ENCODE data around the gene TNFSF8.
A peak's percentile ranks its signal among the peaks of the same experiment; 100 is the strongest.

The TNFSF8 gene

DNA sequence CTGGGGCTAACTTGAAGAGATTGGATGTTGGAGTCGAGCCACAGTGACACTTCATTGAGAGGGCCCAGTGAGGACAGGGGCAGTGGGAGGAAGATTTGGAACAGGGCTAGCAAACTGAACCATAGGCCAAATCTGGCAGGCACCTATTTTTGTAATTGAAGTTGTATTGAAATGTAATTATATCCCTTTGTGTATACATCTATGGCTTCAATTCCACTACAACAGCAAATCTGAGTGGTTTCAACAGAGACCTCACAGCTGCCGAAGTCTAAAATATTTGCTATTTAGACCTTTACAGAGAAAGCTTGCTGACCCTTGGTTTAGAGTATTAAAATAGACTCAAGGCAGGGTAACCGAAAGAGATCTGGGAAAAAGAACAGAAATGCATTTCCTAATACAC, 4.7 kb upstream of the TNFSF8 start:
- DNase-seq (ENCODE audit: low read depth) = no peak

DNA sequence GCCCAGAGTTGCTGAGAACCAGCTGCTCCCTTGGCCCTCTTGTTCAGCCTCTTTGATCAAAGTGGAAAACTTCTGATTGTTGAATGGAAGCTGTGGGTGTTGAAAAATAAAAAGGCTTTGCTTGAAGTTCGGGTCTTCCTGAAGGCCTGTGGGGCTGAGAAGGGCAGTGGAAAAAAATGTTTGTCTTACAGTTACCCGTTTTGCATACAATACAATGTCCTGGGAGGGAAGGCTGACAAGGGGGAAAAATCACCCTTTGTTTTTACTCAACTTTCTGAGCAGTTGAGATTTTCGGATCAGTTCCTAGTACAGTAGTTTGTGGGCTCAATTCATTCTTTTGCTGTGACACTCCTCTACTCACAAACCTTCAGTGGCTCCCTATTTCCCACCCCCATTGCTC, 2.1 kb upstream of the TNFSF8 start:
- no peak for DNase-seq (ENCODE audit: low read depth)

DNA sequence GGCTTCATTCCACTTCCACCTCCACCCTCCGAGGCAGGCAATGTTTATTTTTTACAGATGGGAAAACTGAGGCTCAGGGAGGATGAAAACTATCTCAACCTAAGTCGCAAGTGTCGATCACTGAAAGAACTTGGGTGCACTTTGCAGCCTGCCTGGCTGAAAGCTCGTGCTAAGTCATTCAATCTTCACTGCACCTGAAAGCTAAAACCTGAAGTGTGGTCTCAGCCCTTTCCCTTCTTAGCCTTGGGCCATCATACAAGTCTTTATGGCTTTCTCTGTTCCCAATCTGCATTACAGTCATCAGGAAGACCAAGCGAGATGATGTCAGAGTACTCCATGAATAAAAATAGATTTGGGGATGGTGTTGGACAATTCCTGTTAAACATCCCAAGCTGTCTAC, 1.0 kb upstream of the TNFSF8 start:
- DNase-seq (ENCODE audit: low read depth) = no peak

DNA sequence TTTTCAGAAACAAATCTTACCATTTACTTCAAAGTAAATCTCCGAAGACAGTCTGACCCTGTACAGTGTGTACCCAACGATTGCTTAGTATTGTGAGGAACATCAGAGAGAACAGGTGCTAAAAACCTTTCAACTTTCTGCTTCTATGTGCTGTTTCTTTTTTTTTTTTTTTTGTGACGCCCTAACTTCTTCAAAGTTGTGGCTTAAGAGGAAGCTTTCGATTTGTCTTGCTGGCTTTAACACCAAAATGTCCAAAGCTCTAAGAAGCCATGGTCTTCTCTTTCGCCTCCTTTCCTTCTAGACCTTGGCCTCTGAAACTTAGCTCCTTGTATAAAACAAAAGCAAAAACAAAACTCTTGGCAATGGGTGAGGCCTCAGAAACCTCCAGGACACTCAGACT, 1.2 kb downstream of the TNFSF8 start:
- DNase-seq (ENCODE audit: low read depth) = no peak

DNA sequence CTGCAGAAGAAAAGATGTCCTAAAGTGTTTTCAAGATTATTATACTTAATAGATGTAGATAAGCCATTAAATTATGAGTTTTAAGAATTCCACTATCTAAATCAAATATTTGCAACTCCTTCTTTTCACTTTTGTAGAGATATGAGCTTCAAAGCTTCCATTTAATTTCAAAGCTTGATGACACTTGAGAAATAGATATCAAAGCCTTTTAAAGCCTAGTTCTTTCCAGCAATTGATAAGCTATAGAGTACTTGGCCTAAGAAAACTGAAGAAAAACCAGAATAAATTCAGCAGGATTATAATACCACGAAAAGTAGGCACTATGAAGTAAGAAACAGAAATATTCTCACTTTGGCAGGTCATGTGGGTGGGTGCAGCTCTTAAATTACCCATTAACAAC, 1.7 kb downstream of the TNFSF8 start:
- no peak for DNase-seq (ENCODE audit: low read depth)

DNA sequence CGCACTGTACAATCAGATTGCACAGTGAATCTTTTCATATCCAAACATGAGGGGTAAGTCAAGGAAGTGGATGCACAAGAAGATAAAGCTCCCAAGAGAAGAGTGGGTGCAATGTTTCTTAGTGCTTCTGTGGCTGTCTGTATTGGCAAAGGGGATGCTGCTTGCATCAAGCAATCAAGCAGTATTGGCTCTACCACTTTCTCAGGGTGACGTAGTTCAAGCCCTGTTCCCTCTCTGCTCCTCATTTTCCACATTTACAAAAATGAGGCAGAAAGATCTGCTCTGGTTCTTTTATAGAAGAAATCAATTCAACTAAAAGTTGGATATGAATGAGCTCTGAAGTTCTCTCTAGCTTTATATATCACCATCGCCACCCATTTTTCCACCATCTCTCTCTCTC, 2.3 kb downstream of the TNFSF8 start:
- DNase-seq (ENCODE audit: low read depth) = no peak

DNA sequence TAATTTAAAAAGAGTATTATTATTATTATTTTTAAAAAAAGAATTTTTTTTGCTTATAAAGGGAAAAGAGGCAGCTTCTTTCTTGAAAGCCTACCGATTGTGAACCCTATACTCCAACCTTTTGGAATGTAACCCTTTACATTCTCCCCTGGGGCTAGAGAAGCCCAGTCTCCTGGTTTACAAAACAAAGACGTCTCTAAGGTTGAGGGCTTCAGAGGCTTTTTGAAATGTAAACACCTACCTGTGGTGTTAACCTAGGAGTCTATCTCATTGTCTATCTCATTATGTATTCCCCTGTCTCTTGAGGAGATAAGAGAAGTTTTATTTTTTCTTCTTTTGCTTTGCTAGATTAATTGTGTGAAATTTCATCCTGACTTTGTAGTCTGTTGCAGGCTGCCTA, 4.7 kb downstream of the TNFSF8 start:
- DNase-seq (ENCODE audit: low read depth) = no peak

DNA sequence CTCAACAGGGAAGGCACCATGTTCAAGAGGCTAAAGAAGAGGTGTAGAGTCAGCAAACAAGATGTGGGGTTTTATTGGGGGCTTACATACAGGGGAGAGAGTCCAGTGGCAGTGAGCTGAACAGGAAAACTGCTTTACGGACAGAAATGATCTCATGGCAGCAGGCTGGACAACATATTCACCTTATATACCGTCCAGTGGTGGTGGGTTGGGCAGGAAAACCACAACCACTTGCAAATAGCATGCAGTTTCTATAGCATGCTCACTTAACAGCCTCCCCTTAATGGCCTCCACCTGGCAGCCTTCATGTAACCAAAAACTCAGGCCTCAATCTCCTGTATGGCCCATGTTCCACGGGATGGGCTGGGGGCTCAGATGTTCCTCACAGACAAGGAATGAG, 5.4 kb downstream of the TNFSF8 start:
- no peak for DNase-seq (ENCODE audit: low read depth)

DNA sequence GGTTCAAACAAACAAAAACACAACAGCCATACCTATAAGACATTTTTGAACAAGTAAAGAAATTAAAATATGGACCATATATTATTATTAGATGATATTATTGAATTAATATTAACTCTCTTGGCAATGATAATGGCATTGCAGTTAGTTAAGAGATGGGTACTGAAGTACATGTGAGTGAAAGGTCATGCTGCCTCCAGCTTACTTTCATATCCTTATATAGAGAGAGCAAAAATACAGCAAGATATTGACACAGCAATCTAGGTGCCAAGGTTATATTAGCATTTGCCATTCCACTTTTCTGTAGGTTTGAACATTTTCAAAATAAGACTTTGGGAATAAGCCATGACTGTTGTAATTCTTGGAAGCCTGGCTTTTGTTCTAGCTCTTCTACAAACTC, 6.1 kb downstream of the TNFSF8 start:
- no peak for DNase-seq (ENCODE audit: low read depth)

DNA sequence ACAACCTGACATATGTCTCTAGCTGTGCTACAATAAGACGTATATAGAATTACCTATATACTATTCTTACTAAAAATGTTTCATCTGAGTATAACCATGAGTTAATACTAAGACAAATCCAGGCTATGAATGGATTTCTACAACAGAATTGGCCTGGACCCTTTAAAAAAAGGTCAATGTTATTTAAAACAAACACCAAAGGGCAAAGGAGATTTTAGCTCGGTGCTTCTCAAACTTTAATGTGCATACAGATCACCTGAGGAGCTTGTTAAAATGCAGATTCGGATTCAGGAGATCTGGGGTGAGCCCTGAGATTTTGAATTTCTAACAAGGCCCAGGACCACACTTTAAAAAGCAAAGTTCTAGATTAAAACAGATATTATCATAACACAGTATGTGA, 6.5 kb downstream of the TNFSF8 start:
- no peak for DNase-seq (ENCODE audit: low read depth)

DNA sequence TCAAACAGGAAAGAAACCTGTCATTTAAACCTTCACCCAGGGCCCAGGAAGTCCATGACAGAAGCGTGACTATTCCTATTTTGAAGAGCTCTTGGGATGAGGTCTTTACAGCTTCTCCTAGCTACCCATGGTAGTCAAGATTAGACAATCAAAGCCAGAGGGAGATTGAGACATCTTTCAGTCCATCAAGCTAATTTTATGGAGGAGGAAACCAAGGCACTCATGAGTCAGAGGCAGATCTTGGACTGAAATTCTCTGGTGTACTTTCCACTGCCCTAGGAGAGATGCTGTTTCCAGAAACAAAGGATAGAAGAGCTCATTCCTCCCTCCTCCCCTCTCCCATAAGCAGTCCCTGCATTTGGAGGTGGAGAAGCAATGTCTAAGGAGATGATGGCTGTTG, 9.2 kb downstream of the TNFSF8 start:
- no peak for DNase-seq (ENCODE audit: low read depth)

DNA sequence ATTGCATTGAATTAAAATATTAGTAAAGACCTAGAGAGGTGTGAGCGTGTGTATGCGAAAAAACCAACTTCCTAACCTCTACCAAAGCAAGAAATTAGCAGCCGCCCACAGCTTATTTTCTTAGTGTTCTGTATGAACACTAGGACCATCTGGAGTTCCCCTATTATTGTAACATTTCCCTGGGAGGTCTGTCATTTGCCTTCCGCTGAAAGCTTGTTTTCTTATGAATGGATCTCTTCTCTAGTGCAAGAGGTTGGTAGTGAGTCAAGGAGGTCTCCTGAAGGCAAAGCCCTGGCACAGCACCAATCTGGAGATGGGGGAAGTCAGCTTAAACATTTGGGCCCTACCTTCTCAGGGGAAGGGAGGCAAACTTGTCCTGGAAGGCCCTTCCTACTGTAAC, 10.8 kb downstream of the TNFSF8 start:
- DNase-seq (ENCODE audit: low read depth) = no peak

DNA sequence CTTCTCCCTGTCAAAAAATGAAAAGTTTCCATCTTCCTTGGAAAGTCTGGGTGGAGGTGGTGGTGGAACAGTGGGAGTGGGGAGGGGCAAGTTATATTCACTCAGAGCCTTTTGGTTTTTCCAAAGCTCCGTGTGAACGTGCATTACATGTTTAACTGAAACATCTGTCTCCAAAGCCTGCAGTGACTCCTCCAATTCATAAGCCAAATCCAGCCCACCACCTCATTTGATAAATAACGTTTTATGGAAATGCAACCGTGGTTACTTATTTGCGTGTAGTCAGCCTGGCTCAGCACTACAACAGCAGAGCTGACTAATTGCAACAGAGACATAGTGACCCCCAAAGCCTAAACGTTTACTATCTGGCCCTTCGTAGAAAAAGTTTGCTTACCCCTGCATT, 13.9 kb downstream of the TNFSF8 start:
- DNase-seq (ENCODE audit: low read depth) = no peak

DNA sequence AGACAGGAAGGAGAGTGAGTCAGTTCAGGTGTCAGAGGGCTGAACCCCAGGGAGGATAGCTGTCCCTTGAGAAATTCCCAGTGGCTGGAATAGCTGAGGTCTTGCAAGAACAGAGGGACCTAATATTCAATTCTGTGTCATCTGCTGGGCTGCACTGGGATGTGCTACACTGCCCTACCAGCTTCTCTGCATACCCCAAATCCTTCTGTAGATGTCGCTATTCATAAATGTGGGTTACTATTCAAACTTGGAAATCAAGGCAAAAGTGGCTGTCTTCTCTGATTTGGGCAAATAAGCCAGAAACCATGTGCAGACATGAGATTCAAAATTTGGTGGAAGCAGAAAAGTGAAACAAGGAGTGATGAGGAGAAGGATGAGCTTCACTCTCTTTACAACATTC, 16.3 kb downstream of the TNFSF8 start:
- no peak for DNase-seq (ENCODE audit: low read depth)

DNA sequence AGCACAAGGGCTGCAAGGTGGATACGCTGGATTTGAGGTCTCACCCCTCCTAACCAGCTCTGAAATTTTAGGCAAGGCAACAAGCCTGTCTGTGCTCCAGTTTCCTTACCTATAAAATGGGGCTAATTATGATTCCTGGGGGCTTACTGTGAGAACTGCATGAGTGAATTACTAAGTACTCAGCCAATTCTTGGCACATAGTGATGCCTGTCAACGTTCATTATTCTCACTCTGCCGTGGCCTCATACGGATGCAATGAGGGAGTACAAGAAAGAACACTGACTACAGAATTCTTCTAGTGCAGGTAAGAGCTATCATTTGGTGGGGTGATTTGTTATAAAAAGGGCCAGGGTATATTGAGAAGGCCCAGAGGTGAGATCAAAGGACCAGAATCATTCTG, 16.7 kb downstream of the TNFSF8 start:
- DNase-seq (ENCODE audit: low read depth) = no peak

DNA sequence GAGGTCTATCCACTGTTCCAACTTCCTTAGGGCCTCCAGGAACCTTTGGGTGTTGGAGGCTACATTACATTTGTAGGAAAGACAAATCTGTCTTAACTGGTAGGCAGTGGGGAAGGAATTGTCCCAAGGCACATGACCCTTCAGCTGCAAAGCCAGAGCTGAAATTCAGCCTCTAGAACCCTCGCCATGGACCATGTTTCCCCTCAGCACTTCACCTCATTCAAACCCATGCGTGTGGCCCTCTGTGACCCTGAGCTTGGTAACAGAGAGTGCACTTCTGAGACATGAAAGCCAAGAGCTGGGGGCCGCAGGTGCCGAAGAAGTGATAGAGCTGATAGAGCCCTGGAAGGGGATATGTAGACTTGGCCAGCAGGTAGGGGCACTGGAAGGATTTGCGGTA, 17.2 kb downstream of the TNFSF8 start:
- no peak for DNase-seq (ENCODE audit: low read depth)

DNA sequence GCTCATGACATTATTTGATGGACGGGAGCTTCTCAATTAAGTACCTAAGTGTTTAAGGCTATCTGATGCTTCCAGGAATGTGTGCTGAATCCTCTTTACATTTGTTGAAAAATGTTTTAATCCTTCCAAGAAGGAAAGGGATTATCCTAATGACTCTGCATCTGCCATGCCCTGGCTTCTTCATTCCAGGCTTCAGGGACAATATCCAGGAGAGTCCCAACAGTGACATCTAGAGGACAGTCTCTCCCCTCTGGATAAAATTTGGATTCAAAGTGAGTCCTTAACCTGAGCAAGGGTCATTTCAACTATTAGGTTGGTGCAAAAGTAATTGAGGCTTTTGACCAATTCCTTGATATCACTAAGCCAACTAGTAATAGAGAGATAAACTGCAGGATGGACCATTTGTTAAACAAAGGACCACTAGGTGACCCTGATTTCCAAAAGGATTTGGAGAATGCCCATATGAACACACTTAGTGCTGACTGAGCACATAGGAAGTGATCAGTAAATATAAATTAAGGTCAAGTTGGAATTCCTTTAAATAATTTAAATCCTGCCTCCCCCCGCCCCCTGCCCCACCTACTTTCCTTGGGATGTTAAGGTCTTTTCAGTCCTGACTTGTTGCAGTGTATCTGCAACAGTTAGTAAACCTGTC, 19.1 kb downstream of the TNFSF8 start:
- peak; percentile 42 for DNase-seq (ENCODE audit: low read depth)

DNA sequence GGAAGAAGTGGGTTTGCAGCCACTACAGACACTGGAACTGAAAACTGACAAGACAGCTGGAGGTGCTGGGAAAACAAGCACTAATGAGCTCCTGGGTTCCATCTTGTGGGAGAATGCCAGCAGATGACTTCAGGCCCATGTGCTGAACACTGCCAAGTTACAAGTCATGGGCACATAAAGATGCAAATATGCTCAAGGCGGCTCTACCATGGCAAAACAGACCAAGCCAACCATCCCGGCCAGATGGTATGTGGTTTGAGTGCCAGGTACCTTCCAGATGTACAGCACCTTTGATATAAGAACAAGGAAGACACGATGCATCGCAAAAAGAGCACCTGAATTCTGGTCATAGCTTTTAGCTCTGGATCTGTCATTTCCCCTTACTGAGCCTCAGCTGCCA, 19.9 kb downstream of the TNFSF8 start:
- no peak for DNase-seq (ENCODE audit: low read depth)

DNA sequence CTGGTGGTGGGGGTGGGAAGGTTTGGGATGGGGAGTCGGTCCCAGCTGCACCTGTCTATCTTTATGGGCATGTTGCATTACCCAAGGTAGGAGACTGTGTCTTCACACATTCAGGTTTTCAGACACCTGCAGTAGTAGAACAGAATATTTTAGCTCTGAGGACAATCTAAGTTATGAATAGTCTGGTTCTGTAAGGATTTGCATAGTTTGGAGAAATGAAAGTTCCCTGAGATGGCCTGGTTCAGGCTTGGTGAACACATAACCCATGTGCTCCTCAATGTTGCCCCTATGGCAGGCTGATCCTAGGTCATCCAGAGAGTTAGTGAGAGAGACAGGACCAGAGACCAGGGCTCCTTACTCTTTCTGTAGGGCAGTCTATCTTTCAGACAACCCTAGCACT, 20.7 kb downstream of the TNFSF8 start:
- DNase-seq (ENCODE audit: low read depth) = no peak

DNA sequence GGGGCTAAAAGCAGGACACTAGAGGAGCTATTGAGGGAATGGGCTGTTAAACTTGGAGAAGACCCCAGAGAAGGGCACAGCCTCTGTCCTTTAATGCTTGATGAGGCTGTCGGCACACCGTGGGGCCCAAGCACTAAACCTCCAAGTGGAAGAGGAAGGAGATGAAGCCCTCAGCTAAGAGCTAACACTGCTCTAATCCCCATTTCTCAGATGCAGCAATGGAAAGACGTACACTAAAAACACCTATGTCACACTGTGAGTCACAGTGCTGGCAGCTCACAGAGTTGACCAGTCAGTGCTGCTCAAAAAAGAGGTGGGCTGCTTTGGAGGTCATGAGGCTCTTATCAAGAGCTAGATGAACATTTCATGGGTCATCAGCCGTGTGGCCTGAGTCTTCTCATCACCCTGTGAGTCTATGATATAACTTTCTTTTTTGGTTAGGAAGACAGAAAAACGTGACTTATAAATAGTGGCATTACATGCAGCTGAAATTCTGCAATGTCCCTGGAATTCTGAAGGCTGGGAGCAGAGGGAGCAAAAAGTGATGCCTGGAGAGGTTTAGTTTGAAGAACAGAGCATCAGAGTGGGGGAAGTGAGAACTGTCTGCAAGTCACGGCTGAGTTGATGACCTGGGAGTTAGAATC, 21.5 kb downstream of the TNFSF8 start:
- no peak for DNase-seq (ENCODE audit: low read depth)

DNA sequence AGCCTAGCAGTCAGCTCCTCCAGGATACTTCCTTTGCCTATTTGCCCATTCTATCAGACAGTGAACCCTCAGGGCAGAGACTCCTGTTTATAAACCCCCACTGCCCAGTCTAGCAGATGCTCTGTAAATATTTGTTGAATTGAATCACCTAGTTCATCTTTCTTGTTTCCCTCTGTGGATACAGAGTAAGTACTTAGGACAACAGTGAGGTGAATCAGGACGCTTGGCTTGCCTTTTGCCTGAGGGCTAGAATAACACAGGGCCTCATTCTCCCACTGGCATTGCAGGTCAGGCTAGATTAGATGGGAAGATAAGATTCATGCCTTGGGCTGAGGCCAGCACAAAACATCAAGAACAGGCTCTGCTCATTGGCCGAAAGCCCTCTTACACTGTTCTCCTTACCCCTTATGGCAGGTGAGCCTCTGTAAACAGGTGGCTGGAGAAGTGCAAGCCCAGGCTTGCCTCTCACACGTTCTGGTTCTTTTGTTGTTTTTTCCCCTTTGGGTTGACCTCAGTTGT, 22.2 kb downstream of the TNFSF8 start:
- DNase-seq (ENCODE audit: low read depth) = peak; percentile 56

DNA sequence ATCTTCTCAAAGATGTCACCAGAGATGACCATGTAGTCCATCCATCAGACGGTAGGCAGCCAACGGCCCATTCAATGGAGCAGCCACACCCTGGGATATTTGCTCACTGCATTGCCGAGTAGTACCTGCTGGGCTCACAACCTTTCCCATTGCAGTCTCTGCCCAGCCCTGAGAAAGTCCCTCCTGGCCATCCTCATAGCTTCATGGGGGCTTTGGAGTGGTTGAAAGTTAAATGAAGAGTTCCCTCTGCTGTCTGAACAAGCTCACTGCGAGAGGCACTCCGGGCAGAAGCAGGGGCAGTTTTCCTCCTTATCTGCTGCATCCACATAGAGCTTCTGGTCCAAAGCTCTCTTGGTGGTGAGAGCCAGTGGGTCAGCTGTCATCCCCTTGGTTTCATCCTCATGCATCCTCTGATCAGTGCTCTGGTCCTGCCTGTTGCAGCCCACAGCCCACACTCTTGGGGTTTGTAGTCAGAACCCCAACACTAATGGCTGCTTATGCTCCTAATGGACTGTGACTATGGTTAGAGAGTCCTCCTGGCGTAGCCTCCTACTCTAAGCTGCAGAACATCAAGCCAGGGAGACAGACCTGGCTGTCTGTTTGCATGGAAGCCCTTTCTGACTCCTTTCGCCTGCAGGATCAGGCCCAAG, 23.3 kb downstream of the TNFSF8 start:
- no peak for DNase-seq (ENCODE audit: low read depth)

DNA sequence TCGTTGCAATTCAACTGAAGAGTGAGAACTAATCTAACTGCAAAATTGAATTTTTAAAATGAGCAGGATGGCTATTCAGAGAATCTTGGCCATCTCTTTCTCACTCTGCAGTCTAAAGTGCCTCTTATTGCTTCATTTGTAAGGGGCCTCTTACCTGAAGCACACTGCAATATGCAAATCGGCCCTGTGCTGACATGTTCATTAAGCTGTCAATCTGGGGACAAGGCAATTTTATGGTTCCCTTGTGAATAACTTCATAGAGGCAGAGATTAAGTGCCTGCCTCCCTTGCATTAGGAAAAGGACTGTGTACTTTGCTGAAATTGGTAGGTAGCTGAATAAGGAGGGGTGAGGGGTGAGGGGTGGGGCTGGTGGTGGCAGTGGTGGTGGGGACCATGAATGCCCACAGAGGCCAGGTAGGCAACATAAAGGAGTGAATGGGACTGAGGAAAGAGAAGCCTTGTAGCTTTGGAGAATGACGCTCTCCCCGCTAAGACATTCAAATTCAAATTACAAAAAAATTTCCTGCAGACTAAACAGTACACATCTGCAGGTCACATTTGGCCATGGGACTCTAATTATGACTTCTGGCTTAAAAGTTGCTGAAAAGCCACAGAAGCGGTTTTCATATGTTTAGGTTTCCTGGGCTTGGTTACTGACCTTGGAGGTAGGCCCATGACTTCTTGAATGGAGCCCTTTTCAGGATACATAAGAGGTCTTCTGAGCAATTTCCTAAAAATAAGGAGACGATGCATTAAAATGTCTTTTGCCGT, 25.0 kb downstream of the TNFSF8 start:
- no peak for DNase-seq (ENCODE audit: low read depth)

All from GM04504 (cell line).